Activated effector memory CD4-positive, alpha-beta T cell treated with Interleukin-2 at 50 U/mL for 16 hours (primary cell): ENCODE measurements around the gene ATP8A2.
"Not testable (repeated sequence)": the region's sequence is repeated elsewhere in the genome, so short reads cannot be mapped to it uniquely, and the experiment has no call there.

Experiments used
- DNase-seq: peaks from one replicate; pipeline ENCODE4 v3.0.0-alpha.2; 2020

Gene ATP8A2

GRCh38 chr13:25939961-25940687 lies 568.4 kb downstream of the ATP8A2 start:
- no peak for DNase-seq

- no peak for DNase-seq
These were observed 571.3 kb downstream of the ATP8A2 start for GRCh38 chr13:25943081-25943480.

GRCh38 chr13:25943658-25944057 lies 571.9 kb downstream of the ATP8A2 start:
- no peak for DNase-seq

GRCh38 chr13:25945596-25945995 lies 573.8 kb downstream of the ATP8A2 start:
- no peak for DNase-seq

GRCh38 chr13:25946321-25946720 lies 574.5 kb downstream of the ATP8A2 start:
- no peak for DNase-seq

- DNase-seq: no peak
These were observed 577.1 kb downstream of the ATP8A2 start for GRCh38 chr13:25948910-25949309.

- no peak for DNase-seq
These were observed 580.1 kb downstream of the ATP8A2 start for GRCh38 chr13:25951831-25952230.

GRCh38 chr13:25954080-25954479 lies 582.3 kb downstream of the ATP8A2 start:
- not testable (repeated sequence) for DNase-seq

- not testable (repeated sequence) for DNase-seq
These were observed 583.2 kb downstream of the ATP8A2 start for GRCh38 chr13:25954943-25955342.

GRCh38 chr13:25958986-25959385 lies 587.2 kb downstream of the ATP8A2 start:
- no peak for DNase-seq

- no peak for DNase-seq
These were observed 589.5 kb downstream of the ATP8A2 start for GRCh38 chr13:25961294-25961693.

GRCh38 chr13:25963674-25964073 lies 591.9 kb downstream of the ATP8A2 start:
- DNase-seq: no peak

- DNase-seq: no peak
These were observed 593.8 kb downstream of the ATP8A2 start for GRCh38 chr13:25965596-25965995.

- no peak for DNase-seq
These were observed 594.3 kb downstream of the ATP8A2 start for GRCh38 chr13:25966086-25966485.

- no peak for DNase-seq
These were observed 595.4 kb downstream of the ATP8A2 start for GRCh38 chr13:25967144-25967543.

- DNase-seq: no peak
These were observed 599.3 kb downstream of the ATP8A2 start for GRCh38 chr13:25971047-25971446.

- peak; percentile 37 for DNase-seq
These were observed 599.8 kb downstream of the ATP8A2 start for GRCh38 chr13:25971459-25972145.

- no peak for DNase-seq
These were observed 601.3 kb downstream of the ATP8A2 start for GRCh38 chr13:25973085-25973484.

- no peak for DNase-seq
These were observed 601.8 kb downstream of the ATP8A2 start for GRCh38 chr13:25973576-25973975.

- no peak for DNase-seq
These were observed 605.4 kb downstream of the ATP8A2 start for GRCh38 chr13:25977216-25977615.

- no peak for DNase-seq
These were observed 605.9 kb downstream of the ATP8A2 start for GRCh38 chr13:25977671-25978070.

GRCh38 chr13:25978961-25979360 lies 607.2 kb downstream of the ATP8A2 start:
- no peak for DNase-seq

- DNase-seq: no peak
These were observed 607.6 kb downstream of the ATP8A2 start for GRCh38 chr13:25979371-25979770.

GRCh38 chr13:25980255-25980654 lies 608.5 kb downstream of the ATP8A2 start:
- no peak for DNase-seq

GRCh38 chr13:25981060-25981459 lies 609.3 kb downstream of the ATP8A2 start:
- no peak for DNase-seq
